HepG2 (cell line): ENCODE measurements around the gene SLC16A13. TPM values are rescaled to one million over a fixed set of nuclear protein-coding genes. Genes with fewer than 3 reads are reported as not detected.

ENCODE experiments used
- ATAC-seq: fragments of 200-7000 bp; cut with Tn5 transposase; 3 replicates; pipeline ENCODE4 v1.9.1; 2020; ENCODE audit warnings: mild to moderate bottlenecking, moderate library complexity
- BruUV-seq: library from RNA; stranded (reverse); fragments of 400-500 nt; replicated peaks from 2 replicates; lab custom pipeline; 2021; lab: Mats Ljungman, UMichigan
- CTCF ChIA-PET: fragments of 300-600 bp; formaldehyde crosslinking; extraction: SDS; loops from one replicate; lab custom pipeline; 2021; ENCODE audit warnings: low total read pairs, inconsistent platforms, low intra/inter-chr PET ratio; lab: Yijun Ruan, JAX
- POLR2A ChIA-PET: fragments of 350-600 bp; sonication (Branson Sonifier 250); formaldehyde crosslinking; loops from one replicate; lab custom pipeline; 2020; ENCODE audit warnings: antibody characterized with exemption, inconsistent platforms; lab: Yijun Ruan, JAX
- DNase-seq: peaks from one replicate; pipeline ENCODE4 v3.0.0-alpha.2; 2015; ENCODE audit warnings: low spot score
- FAIRE-seq: peaks from 3 replicates; lab custom pipeline; 2011; peaks lifted over from hg19 to GRCh38; lab: Jason Lieb, UNC
- H2AFZ ChIP-seq: one replicate; pipeline ENCODE4 v1.6.1; 2011; ENCODE audit warnings: low read length, inconsistent platforms
- H3K27ac ChIP-seq: fragments of 300-600 bp; 3 replicates; pipeline ENCODE4 v1.8.0; 2011; ENCODE audit warnings: mixed run types, mild to moderate bottlenecking, mixed read lengths, low read length, inconsistent platforms; ENCODE audit not compliant: insufficient read depth; ENCODE audit errors: extremely low read length
- H3K27me3 ChIP-seq, 2 experiments: fragments of 200-600 bp in 1 of 2; 2 replicates in 1 of 2; 3 replicates in 1 of 2; pipeline versions ENCODE4 v1.6.0 to v1.8.0; 2011; ENCODE audit warnings: low read length in 2 of 2, mild to moderate bottlenecking in 2 of 2, moderate library complexity in 2 of 2, inconsistent platforms in 1 of 2; ENCODE audit not compliant: insufficient read depth in 2 of 2, control insufficient read depth in 1 of 2
- H3K36me3 ChIP-seq, 2 experiments: fragments of 200-600 bp in 1 of 2; replicated peaks in 1 of 2; 2 replicates in 1 of 2; 3 replicates in 1 of 2; pipeline versions ENCODE4 v1.5.1 to v1.8.0; 2011; ENCODE audit warnings: low read length in 2 of 2, inconsistent platforms in 1 of 2; ENCODE audit not compliant: insufficient read depth in 2 of 2, control insufficient read depth in 1 of 2
- H3K4me1 ChIP-seq: 2 replicates; pipeline ENCODE4 v1.5.1; 2012; ENCODE audit warnings: low read length, inconsistent platforms; ENCODE audit not compliant: insufficient read depth
- H3K4me2 ChIP-seq: 2 replicates; pipeline ENCODE4 v1.6.0; 2011; ENCODE audit warnings: low read depth, low read length, inconsistent platforms
- H3K4me3 ChIP-seq, 3 experiments: fragments of 200-600 bp in 1 of 3; sonication (generic), shearing (Covaris generic) in 1 of 3; replicated peaks in 1 of 3; 2 replicates each; pipeline ENCODE4 v1.5.1; 2011 to 2016; ENCODE audit warnings: low read length in 3 of 3, inconsistent platforms in 2 of 3, low read depth in 2 of 3, mild to moderate bottlenecking in 2 of 3, control low read depth in 1 of 3, mixed read lengths in 1 of 3; ENCODE audit not compliant: insufficient read depth in 1 of 3
- H3K79me2 ChIP-seq: one replicate; pipeline ENCODE4 v1.6.1; 2011; ENCODE audit warnings: low read length, inconsistent platforms; ENCODE audit not compliant: insufficient read depth
- H3K9ac ChIP-seq: 2 replicates; pipeline ENCODE4 v1.6.0; 2011; ENCODE audit warnings: mild to moderate bottlenecking, low read depth, low read length, inconsistent platforms; ENCODE audit not compliant: insufficient read depth
- H3K9me3 ChIP-seq: 2 replicates; pipeline ENCODE4 v1.5.1; 2012; ENCODE audit warnings: mild to moderate bottlenecking, low read length
- H4K20me1 ChIP-seq: 2 replicates; pipeline ENCODE4 v1.6.0; 2011; ENCODE audit warnings: inconsistent platforms, mild to moderate bottlenecking, low read length, moderate library complexity; ENCODE audit not compliant: insufficient read depth
- FOSL2 ChIP-seq: sonication (generic); formaldehyde crosslinking; IDR thresholded peaks from 2 replicates; pipeline ENCODE4 v1.4.0; 2020; ENCODE audit warnings: missing genetic modification reagents
- HNRNPLL ChIP-seq: fragments of 200-400 bp; formaldehyde crosslinking; IDR thresholded peaks from 2 replicates; pipeline ENCODE4 v1.6.1; 2017; ENCODE audit warnings: mild to moderate bottlenecking, low read depth, low read length; ENCODE audit not compliant: poor library complexity, severe bottlenecking
- HOXA5 ChIP-seq: sonication (generic); formaldehyde crosslinking; IDR thresholded peaks from 2 replicates; pipeline ENCODE4 v1.4.0; 2020; ENCODE audit warnings: missing genetic modification reagents
- KLF13 ChIP-seq: sonication (generic); formaldehyde crosslinking; IDR thresholded peaks from 2 replicates; pipeline ENCODE4 v1.4.0; 2020; ENCODE audit warnings: mild to moderate bottlenecking, missing genetic modification reagents
- MEIS1 ChIP-seq: sonication (generic); formaldehyde crosslinking; IDR thresholded peaks from 2 replicates; pipeline ENCODE4 v1.9.0; 2021; ENCODE audit warnings: mild to moderate bottlenecking, missing genetic modification reagents, moderate library complexity, borderline replicate concordance
- NR2C2 ChIP-seq: sonication (generic); formaldehyde crosslinking; IDR thresholded peaks from 2 replicates; pipeline ENCODE4 v1.4.0; 2020; ENCODE audit warnings: missing genetic modification reagents, mild to moderate bottlenecking, moderate library complexity, borderline replicate concordance
- RBFOX2 ChIP-seq: fragments of 200-400 bp; formaldehyde crosslinking; IDR thresholded peaks from 2 replicates; pipeline ENCODE4 v1.6.1; 2017; ENCODE audit warnings: low read depth, mild to moderate bottlenecking, low read length
- RBM39 ChIP-seq: fragments of 200-400 bp; formaldehyde crosslinking; IDR thresholded peaks from one replicate; pipeline ENCODE4 v1.6.1; 2018; ENCODE audit warnings: antibody characterized with exemption, mild to moderate bottlenecking, low read depth, low read length; ENCODE audit not compliant: poor library complexity, severe bottlenecking
- TMF1 ChIP-seq: sonication (generic); formaldehyde crosslinking; IDR thresholded peaks from 2 replicates; pipeline ENCODE4 v1.8.1; 2022; ENCODE audit warnings: low read depth, missing genetic modification reagents
- ZFP41 ChIP-seq: sonication (generic); formaldehyde crosslinking; IDR thresholded peaks from 2 replicates; pipeline ENCODE4 v1.4.0; 2020; ENCODE audit warnings: mild to moderate bottlenecking, missing genetic modification reagents, borderline replicate concordance
- ZFP82 ChIP-seq: sonication (generic); formaldehyde crosslinking; IDR thresholded peaks from 2 replicates; pipeline ENCODE4 v1.5.1; 2020; ENCODE audit warnings: mild to moderate bottlenecking, missing genetic modification reagents, borderline replicate concordance
- ZNF432 ChIP-seq: sonication (generic); formaldehyde crosslinking; IDR thresholded peaks from 2 replicates; pipeline ENCODE4 v1.5.0; 2020; ENCODE audit warnings: missing genetic modification reagents, mild to moderate bottlenecking, borderline replicate concordance
- ZNF607 ChIP-seq: sonication (generic); formaldehyde crosslinking; IDR thresholded peaks from 2 replicates; pipeline ENCODE4 v1.5.1; 2020; ENCODE audit warnings: missing genetic modification reagents, mild to moderate bottlenecking, borderline replicate concordance
- ZNF614 ChIP-seq: IDR thresholded peaks from 2 replicates; pipeline ENCODE4 v1.6.1; 2018; ENCODE audit warnings: missing biosample characterization, missing genetic modification reagents, inconsistent platforms, borderline replicate concordance
- ZNF720 ChIP-seq: sonication (generic); formaldehyde crosslinking; IDR thresholded peaks from 2 replicates; pipeline ENCODE4 v1.4.0; 2020; ENCODE audit warnings: missing genetic modification reagents
- ZNF749 ChIP-seq: sonication (generic); formaldehyde crosslinking; IDR thresholded peaks from 2 replicates; pipeline ENCODE4 v1.8.0; 2022; ENCODE audit warnings: mild to moderate bottlenecking, missing genetic modification reagents, moderate library complexity, borderline replicate concordance
- WGBS: methylation state at CpG from one replicate; pipeline ENCODE4 v1.1.6; 2017; ENCODE audit warnings: low lambda C conversion rate; 5-methylcytosine and 5-hydroxymethylcytosine counted together
- in situ Hi-C: cut with HindIII; loops from 2 replicates; pipeline ENCODE4 v1.10.0; 2017; ENCODE audit warnings: low pct_unique_long_range_greater_than_20kb; ENCODE audit not compliant: extremely low pct_ligation_motif_present
- intact Hi-C: fragments of 100-400 bp; cut with micrococcal nuclease; formaldehyde crosslinking; loops from one replicate; pipeline ENCODE4 v1.10.0; 2022; ENCODE audit not compliant: unreplicated experiment
- polyA plus RNA-seq, 8 experiments: library from polyadenylated mRNA; depleted of rRNA in 3 of 8; stranded (reverse) in 7 of 8; unstranded in 1 of 8; fragments of >200 nt; fragmentation: Illumina TruSeq in 4 of 8; extraction: Trizol in 4 of 8; gene quantifications; 2 replicates each; pipeline versions ENCODE4 v1.2.1 to v1.2.3, GENCODE V29; 2011 to 2016; ENCODE audit warnings: low read depth in 4 of 8, missing spikeins in 1 of 8, mixed read lengths in 1 of 8; ENCODE audit not compliant: insufficient read depth in 1 of 8
- total RNA-seq, 5 experiments: library from RNA; depleted of rRNA; stranded (reverse); fragments of >200 nt; fragmentation: Illumina TruSeq; extraction: Trizol; gene quantifications; 2 replicates each; pipeline ENCODE4 v1.2.3, GENCODE V29; 2016; ENCODE audit warnings: low read depth in 1 of 5
- TF ChIP-seq, protein P1 (sequence below): sonication (generic); formaldehyde crosslinking; IDR thresholded peaks from 2 replicates; pipeline ENCODE4 v1.5.1; 2020; ENCODE audit warnings: missing genetic modification reagents, mild to moderate bottlenecking, borderline replicate concordance
- TF ChIP-seq, protein P2 (sequence below): sonication (generic); formaldehyde crosslinking; IDR thresholded peaks from 2 replicates; pipeline ENCODE4 v1.5.1; 2020; ENCODE audit warnings: missing genetic modification reagents, mild to moderate bottlenecking, borderline replicate concordance

Gene SLC16A13
- total and polyA plus RNA-seq, 2 of the 13 experiments (the other 11 are each of a cell fraction or from before 2014, with no cell fraction given) = 2.2 to 3.0 TPM

DNA sequence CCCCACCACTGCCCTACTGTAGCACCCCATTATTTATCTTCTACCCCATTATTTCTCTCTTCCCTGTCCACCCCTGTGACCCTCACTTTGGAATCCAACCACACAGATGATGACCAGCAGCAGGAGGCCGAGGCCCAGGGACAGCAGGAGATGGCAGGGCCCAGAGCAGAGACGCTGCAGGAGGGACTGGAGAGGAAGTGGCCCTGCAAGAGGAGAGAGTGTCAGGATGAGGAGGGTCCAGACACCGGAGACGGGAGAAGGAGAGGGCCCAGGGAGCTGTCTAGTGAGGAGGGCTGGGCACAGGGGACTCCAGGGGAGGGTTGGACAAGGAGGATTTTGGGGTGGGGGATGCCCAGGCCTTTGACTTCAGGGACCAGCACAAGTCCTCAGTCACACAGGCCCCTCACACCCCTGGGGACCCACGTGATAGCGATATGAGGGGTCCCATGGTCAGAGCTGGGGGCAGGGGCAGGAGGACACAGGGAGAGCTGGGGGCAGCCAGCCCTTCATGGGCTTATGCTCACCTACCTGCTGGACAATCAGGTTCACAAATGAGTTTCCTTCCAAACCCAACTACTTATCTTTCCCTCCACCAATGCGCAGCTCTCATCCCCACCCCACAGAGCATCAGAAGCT is 42.2 kb downstream of the SLC16A13 start (continued):
- no peak for TF ChIP-seq FOSL2 (CRISPR knock-in tag)
- TF ChIP-seq ZNF432 (CRISPR knock-in tag) = no peak
- TF ChIP-seq ZFP82 (CRISPR knock-in tag) = no peak
- TF ChIP-seq ZNF720 (CRISPR knock-in tag) = no peak
- TF ChIP-seq HOXA5 (CRISPR knock-in tag) = no peak
- no peak for TF ChIP-seq HNRNPLL
- no peak for TF ChIP-seq ZFP41
- no peak for TF ChIP-seq ZNF614
- no peak for TF ChIP-seq RBM39

DNA sequence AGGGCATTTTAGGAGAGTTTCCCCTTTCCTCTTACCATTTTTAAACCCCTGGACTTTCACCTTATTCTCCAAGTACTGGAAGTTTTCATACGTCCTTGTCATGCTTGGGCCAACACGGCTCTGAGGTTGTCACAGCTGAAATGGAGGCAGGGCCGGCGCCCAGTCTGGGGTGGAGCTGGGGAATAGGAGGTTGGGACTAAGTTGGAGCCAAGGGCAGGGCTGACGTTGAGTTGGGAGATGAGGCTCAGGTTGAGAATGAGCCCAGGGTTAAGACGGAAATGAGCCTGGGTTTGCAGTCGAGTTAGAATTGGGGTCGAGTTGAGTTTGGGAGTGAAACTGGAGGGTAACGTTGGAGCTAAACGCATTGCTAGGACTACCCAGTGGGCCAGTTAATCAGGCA is 42.9 kb downstream of the SLC16A13 start:
- Histone ChIP-seq H3K9ac (no peak overlapping the region), H2AFZ (no peak overlapping the region), H3K36me3 (no peaks in the 10 kb centered on the region), H3K4me2 (no peak overlapping the region), H3K79me2 (no peaks in the 10 kb centered on the region), H3K4me1 (peaks cover 3% of the 10 kb centered on the region; the same call in 1 of the 2 replicates), H3K9me3 (no peaks in the 10 kb centered on the region), H3K27ac (no peak overlapping the region), H3K4me3 (no peak overlapping the region), H4K20me1 (no peaks in the 10 kb centered on the region), H3K27me3 (peaks cover 0 to 2% of the 10 kb centered on the region in 2 experiments; a peak in 3 of 5 replicates)
- ChIA-PET CTCF (no interaction called here), POLR2A (interaction anchor here (1.4 to 1.7 kb wide), 3 partner anchors 9 to 36 kb away, joined by 3 to 5 read pairs (median 3); partner anchors contain the start of gene ASGR2)
- in situ Hi-C loops = no loop called here
- no TSS peak for BruUV-seq
- intact Hi-C loops = no loop called here
- 55% methylated on average over 10 of the region's 10 CpGs for WGBS
- FAIRE-seq (no peak), ATAC-seq (peak; percentile 28; the same call in 2 of the 3 replicates), DNase-seq (no peak)
- TF ChIP-seq RBFOX2 (no peak), ZNF607 (no peak), TMF1 (CRISPR knock-in tag) (no peak), KLF13 (CRISPR knock-in tag) (no peak), NR2C2 (CRISPR knock-in tag) (no peak), MEIS1 (CRISPR knock-in tag) (no peak), ZNF749 (no peak)
- TF ChIP-seq, protein P1, sequence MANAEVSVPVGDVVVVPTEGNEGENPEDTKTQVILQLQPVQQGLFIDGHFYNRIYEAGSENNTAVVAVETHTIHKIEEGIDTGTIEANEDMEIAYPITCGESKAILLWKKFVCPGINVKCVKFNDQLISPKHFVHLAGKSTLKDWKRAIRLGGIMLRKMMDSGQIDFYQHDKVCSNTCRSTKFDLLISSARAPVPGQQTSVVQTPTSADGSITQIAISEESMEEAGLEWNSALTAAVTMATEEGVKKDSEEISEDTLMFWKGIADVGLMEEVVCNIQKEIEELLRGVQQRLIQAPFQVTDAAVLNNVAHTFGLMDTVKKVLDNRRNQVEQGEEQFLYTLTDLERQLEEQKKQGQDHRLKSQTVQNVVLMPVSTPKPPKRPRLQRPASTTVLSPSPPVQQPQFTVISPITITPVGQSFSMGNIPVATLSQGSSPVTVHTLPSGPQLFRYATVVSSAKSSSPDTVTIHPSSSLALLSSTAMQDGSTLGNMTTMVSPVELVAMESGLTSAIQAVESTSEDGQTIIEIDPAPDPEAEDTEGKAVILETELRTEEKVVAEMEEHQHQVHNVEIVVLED = no peak
- TF ChIP-seq, protein P2, sequence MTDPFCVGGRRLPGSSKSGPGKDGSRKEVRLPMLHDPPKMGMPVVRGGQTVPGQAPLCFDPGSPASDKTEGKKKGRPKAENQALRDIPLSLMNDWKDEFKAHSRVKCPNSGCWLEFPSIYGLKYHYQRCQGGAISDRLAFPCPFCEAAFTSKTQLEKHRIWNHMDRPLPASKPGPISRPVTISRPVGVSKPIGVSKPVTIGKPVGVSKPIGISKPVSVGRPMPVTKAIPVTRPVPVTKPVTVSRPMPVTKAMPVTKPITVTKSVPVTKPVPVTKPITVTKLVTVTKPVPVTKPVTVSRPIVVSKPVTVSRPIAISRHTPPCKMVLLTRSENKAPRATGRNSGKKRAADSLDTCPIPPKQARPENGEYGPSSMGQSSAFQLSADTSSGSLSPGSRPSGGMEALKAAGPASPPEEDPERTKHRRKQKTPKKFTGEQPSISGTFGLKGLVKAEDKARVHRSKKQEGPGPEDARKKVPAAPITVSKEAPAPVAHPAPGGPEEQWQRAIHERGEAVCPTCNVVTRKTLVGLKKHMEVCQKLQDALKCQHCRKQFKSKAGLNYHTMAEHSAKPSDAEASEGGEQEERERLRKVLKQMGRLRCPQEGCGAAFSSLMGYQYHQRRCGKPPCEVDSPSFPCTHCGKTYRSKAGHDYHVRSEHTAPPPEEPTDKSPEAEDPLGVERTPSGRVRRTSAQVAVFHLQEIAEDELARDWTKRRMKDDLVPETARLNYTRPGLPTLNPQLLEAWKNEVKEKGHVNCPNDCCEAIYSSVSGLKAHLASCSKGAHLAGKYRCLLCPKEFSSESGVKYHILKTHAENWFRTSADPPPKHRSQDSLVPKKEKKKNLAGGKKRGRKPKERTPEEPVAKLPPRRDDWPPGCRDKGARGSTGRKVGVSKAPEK (CRISPR knock-in tag) = no peak
